Left forelimb (tissue), 1 donor: ENCODE results near the gene PIK3R5.
A peak's percentile ranks its signal among the peaks of the same experiment; 100 is the strongest.

Experiments
- DNase-seq: peaks from one replicate; pipeline ENCODE4 v3.0.0-alpha.2; 2018; ENCODE audit warnings: low spot score

Gene PIK3R5

DNA sequence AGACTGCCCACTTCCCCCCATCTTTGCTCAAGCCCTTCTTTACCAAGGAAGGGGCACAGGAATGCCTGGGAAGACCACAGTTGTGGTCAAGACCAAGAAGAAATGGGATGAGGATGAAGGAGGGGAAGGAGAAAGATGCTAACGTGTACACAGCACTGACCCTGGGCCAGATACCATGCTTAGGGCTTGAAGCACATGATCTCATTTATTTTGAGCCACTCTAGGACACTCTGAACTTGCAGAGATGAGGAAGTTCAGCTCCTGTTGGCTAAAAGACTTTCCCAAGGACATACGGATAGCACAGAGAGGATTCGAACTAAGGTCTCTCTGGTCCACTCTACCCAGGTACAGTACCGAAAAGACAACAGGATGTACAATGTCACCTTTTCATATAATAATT lies 42.6 kb downstream of the PIK3R5 start:
- DNase-seq, result no peak

GRCh38 chr17:8922451-8922850 lies 43.1 kb downstream of the PIK3R5 start:
- no peak for DNase-seq

DNA sequence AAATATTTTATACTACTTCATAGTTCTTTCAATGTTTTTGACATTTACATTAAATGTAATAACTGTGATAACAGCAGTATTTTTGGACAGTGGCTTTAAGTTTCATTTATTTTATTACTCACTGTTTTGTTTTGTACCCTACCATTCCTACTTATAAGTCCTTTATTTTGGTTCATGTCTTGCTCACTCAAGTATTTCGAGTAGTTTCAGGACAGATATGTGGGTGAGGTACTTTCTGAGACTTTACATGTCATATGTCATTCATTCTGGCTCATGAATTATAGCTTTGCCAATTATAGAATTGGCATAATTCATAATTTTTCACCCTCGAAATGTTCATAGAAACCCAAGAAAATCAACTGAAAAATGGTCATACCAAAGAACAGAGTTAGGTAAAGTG lies 44.4 kb downstream of the PIK3R5 start:
- no peak for DNase-seq

DNA sequence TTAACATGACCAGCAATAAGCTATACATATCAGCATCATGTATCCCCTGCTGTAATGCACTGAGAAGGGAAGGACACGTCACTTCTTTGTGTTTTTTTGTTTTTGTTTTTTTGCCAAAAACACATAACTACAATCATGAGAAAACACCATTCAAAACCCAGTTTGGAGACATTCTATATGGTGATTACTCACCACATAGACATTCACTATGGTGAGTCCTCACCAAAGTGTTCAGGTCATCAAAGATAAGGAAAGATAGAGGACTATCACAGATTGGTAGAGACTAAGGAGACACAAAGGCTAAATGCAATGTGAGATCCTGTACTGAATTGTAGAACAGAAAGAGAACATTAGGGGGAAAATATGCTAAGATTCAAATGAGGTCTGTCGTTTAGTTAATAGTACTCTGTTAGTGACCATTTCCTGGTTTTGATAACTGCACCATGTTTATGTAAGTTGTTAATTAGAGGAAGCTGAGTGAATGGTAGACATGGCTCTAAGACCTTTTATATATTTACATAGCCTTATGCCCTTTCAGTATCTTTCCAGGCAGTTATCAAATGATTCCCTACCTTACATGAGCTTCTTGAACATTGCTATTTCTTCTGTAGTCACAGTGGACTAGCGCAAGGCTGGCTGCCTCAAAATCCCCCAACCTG lies 46.6 kb downstream of the PIK3R5 start:
- DNase-seq, result no peak

- no peak for DNase-seq
Measured at GRCh38 chr17:8916466-8916865, 49.0 kb downstream of the PIK3R5 start.

DNA sequence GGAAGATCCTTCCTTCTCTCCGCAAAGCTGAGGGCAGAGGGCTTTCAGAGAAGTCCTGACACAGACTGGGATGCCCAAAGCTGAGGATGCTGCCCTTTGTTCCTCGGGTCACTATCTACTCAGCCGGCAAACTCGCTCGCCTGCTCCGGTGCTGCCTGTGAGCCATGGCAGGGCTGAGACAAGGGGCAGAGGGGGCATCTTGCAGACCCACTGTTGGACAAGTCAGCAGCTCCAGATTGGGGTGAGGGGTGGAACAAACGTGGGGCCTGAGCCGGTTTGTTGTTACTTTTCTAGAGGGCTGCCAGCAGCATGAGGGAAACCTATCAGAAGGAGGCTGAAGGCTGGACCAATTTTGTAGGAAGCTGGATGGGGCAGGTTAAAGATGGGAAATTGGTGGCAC lies 51.0 kb downstream of the PIK3R5 start:
- no peak for DNase-seq

DNA sequence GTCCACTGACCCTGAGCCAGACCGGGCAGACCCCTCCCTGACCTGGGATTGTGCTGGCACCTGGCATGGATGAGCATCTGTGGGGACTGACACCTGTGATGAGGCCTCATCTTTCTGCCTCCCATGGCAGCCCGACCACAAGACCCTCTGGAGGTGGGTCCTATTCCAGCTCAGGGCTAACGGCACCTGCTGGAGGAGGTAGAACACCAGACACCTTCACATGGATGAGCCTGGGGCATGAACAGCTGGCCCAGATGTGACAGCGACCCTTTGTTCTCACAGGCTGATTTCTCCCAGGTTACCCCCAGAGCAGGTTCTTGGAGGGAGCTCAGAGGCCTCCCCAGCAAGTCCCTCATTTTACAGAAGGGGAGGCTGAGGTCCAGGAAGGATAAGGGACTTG lies 51.6 kb downstream of the PIK3R5 start:
- no peak for DNase-seq

DNA sequence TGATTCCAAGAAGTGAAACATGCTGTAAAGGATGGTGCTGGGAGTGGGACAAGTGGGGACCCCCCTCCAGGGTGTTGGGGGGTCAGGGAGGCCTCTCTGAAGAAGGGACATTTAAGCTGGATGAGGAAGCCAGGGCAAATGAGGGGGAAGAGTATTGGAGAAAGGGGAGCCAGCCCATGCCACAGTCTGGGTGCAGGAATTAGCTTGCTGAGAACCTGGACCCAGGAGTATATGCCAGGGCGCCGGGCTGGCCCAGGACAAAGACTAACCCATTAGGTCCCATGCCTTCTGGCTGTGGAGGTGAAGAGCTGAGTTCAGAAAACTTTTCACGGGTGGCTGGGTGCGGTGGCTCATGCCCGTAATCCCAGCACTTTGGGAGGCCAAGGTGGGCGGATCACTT lies 52.4 kb downstream of the PIK3R5 start:
- DNase-seq, result no peak

DNA sequence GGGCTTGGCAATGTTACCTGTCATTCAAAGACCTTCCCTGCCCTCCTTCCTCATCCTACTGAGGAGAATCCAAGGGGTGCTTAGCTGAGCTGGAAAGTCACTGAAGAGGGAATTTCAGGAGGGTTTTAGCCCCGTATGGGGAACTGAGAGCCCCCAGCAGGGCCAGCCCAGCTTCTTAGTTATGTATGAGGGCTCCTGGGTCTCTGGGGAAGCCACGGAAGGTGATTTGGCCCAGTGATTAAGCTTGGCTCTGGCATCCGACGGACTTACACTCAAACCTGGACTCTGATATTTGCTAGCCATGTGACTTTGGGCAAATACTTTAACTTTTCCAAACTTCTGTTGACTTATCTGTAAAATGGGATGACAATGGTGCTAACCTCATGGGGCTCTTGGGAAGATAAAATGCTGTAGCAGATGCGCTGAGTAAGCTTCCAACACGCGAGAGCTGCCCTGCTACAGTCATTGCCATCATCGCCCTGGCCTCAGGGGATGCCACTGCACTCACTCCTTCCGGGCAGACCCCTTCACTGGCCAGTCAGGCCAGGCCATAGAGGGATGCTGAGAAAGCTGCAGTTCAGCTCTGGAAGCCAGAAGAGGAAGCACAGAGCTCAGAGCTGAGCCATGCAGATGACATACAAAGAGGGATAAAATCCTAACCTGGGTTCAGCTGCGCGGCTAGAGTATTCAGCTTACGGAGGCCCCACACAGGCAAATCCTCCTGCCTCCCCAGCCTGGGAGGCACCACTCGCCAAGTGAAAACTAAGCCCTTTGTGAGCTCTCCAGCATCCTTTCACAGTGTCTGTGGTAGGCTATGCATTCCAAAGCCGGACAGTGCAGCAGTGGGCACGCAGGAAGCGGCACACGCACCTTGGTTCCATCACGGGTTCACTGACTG lies 53.2 kb downstream of the PIK3R5 start:
- DNase-seq, result no peak

DNA sequence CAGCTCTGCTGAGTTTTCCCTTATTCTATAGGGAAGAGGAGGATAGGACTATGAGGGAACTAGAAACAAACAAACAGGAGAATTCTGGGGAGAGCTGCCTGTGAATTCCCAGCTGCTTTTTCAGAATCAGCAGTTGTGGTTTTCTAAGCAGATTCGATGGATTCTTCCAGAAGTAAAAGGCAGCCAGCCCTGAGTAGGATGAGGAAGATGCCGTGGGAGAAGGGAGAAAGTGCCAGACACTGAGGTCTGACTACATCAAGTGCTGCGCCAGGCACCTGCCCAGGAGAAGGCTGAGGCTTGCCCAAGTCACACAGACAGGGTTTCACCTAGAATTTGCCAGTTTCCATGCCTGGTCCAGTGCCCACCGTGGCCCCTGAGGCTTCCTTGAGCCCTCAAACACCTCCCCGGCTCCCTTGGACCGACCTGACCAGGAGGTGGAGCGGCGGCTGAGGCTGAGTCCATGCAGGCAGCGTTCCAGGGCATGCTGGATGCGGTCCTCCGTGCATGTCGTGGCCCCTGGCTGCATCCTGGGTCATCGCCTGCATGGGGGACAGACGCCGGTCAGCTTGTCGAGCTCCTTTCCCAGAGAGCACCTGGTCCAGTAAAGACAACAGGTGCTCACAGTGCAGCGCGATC lies 54.4 kb downstream of the PIK3R5 start:
- DNase-seq, result no peak

- DNase-seq, result no peak
Measured at GRCh38 chr17:8909586-8910270, 55.8 kb downstream of the PIK3R5 start.

DNA sequence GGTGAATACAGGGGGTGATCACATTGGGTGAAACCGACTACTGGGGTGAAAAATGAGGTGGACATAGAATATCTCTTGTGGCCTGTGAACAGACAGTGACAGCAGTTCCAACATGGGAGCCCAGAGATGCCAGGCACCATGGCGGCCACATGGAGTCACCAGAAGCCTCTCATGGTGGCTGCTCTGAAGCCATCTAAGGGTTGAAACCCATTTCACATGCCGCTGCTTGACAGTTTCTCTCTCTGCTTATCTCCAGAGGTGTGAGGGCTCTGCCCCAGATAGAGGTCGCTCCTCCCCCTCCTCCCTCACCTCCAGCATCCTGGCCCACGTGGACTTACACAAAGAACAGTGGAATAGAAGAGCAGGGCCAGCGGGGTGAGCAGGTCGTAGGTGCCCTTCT lies 60.2 kb downstream of the PIK3R5 start:
- DNase-seq, result no peak

- DNase-seq, result no peak
Measured at GRCh38 chr17:8904686-8905085, 60.8 kb downstream of the PIK3R5 start.

DNA sequence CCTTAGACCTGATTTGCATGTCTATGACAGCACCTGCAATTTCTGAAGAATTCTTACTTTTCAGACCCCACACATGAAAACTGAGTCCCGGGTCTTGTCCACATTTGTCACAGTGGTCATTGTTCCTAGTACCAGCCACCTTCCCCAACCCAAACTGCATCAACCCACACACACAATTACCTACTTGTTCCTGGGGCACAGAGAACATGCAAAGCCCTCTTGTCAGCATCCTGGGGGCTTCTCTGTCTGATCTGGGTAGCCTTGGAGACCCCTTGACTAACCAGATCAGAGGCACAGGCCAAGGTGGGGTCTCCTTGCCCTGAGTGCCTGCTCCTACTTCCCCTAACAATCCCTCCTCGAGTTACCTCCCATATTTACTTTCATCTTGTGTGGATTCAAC lies 61.3 kb downstream of the PIK3R5 start:
- DNase-seq, result no peak

DNA sequence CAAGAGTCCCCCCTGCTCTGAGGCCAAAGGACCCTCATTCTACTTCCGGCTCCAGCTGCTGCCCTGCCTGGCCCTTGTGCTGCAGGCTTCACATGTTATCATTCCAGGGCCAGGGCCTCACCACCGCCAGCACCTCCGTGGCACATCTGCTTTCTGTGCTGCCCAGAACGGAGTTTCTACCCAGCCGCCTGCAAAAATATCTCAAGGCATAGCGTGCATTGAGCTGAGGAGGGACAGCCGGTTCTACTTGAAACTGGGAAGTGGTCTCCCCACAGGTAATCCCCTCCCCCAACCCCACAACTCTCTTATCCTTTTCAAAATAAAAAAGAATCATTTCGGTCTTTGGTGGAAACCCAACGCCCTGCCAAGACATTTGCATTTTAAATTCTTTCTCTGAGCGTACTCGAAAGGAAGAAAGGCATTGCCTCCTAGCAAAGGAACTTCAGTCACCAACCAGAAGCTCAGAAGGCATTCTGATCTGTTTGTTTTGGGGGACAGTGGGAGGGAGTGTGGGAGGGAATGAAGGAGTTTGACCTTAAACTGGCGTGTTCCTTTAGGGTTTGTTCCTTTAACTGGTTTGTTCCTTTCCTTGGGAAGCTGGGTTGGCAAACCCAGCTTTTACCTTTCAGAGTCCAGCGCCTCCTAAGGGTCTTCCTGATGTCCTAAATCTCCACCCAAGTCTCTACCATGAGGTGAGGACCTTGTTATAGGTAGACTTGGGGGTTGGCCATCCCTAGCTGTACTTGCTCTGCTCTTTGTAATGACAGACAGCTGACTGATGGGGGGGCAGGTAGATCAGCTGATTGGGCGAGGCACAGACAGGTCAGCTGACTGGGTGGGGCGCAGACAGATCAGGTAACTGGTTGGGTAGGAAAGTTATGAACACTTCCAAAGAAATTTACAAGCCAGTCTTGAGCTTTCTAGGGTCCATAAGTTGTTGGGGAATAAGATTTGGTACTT lies 64.6 kb downstream of the PIK3R5 start:
- no peak for DNase-seq

GRCh38 chr17:8900207-8900606 lies 65.3 kb downstream of the PIK3R5 start:
- DNase-seq, result no peak

GRCh38 chr17:8898636-8899035 lies 66.9 kb downstream of the PIK3R5 start:
- DNase-seq, result no peak

- peak; percentile 11 for DNase-seq
Measured at GRCh38 chr17:8898126-8898525, 67.4 kb downstream of the PIK3R5 start.

DNA sequence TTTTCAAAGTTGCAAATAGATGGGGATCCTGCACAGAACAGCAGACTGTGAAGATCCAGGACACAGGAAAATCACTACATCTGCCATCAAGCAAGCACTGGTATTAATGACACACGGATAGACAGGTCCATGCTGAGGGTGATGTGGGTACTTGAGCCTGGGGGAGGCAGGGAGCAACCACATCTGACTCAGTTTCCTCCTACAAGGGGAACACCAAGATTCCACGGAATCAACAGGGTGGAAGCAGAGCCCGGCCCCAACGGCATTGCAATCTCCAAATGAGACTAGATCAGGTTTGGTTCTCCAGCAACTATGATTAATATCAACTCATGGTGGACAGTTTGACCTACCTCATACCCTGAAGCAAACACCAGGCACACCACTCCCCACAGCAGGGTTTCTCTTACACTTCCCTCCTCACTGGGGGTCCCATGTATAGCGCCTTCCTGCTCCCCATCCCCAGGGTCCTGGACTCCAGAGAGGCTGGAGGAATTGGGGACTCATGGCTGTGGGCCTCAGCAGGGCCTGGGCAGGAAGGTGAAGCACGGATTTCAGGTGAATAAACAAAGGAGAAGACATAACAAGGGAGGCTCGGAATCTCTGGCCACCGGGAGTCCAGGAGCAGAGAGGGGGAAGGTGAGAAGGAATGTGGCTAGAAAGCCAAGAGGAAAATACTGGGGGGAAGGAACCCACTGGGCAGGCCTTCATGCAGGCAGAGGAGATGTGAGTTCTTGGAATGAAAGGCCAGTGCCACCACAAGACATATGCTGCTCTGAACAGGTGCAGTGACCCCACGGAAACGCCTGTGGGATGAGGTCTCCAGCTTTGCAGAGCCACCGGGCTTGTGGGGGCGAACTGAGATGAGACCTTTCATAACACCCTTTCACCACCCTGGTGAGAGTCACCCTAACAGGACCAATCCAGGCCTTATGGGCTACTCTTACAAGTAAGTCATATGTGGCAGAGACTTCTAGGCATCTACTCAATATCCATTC lies 68.6 kb downstream of the PIK3R5 start:
- DNase-seq, result peak; percentile 26

- peak; percentile 17 for DNase-seq
Measured at GRCh38 chr17:8896087-8896486, 69.4 kb downstream of the PIK3R5 start.
